ENCODE measurements around the gene HMGCS1.

DNA sequence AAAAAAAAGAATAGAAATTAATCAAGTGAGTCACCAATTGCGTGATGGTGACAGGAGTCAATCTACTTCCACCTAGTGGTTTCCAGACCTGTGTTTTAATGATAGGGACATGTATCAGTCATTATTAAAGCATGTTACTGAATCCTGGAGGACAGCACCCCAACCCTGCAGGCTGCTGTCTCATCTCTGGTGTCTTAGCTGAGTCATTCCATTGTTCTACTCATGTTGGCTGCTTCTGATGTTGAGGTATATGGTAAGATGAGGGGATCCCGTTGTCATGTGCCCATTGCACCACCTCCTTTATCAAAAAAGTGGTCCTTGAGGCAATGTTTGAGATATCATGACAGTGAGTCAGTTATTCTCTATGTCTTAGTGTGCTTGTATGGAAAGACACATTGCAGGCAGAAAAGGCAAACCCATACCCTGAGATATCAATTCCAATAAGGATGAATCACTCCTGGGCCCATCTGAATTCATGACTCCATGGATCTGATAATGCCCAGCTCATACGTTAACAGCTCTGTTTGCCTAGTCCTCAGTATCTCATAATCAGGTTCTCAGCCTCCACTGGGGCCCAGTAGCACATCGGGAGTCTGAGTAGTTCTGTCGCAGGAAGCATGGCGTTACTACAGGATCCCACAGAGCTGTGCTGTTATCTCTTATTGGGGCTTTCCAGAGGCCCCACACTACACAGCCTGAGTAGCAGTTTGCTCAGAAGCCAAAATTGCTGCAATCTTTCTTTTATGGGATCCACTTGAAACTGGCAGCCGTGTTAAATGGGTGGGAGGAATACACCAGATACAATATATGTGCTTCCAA, 31.2 kb downstream of the HMGCS1 start:
- TF ChIP-seq, protein P1, sequence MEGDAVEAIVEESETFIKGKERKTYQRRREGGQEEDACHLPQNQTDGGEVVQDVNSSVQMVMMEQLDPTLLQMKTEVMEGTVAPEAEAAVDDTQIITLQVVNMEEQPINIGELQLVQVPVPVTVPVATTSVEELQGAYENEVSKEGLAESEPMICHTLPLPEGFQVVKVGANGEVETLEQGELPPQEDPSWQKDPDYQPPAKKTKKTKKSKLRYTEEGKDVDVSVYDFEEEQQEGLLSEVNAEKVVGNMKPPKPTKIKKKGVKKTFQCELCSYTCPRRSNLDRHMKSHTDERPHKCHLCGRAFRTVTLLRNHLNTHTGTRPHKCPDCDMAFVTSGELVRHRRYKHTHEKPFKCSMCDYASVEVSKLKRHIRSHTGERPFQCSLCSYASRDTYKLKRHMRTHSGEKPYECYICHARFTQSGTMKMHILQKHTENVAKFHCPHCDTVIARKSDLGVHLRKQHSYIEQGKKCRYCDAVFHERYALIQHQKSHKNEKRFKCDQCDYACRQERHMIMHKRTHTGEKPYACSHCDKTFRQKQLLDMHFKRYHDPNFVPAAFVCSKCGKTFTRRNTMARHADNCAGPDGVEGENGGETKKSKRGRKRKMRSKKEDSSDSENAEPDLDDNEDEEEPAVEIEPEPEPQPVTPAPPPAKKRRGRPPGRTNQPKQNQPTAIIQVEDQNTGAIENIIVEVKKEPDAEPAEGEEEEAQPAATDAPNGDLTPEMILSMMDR (conservative IDR thresholded peaks at IDR 0.05 in 1 of 2, IDR thresholded peaks at IDR 0.05 in 1 of 2; ENCODE audit: extremely low read depth in 1 of 2, insufficient read depth in 1 of 2, low read depth in 1 of 2, low read length in 2 of 2) = peak in 1 of 2 donors; percentile 13
- no peak for TF ChIP-seq EZH2 (IDR thresholded peaks at IDR 0.05; ENCODE audit: borderline replicate concordance, low read length)
